ENCODE measurements around the gene ZNF112. TPM values are rescaled to one million over a fixed set of nuclear protein-coding genes. Genes with fewer than 3 reads are reported as not detected.
"Not testable (repeated sequence)": the region's sequence is repeated elsewhere in the genome, so short reads cannot be mapped to it uniquely, and the experiment has no call there.

ZNF112 gene
- total RNA-seq, 1 experiment from 2014 or later: 5.4 TPM

DNA sequence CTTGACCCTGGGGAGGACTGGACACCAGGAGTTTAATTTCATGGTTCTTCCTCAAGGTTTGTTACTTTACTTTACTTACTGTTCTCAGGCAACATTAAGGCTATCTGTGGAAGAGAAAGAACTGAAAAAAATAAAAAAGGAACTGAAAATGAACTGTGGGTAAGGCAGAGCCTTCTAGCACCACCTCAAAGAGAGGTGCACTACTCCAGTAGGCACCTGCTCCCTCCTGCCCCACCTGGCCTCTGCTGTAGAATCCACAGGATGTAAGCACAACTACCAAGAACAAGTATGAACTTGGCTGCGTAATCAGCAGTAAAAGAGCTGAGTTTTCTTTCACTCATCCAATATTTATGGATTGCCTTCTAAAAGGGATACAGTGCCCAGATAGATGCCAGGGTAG is 12.2 kb downstream of the ZNF112 start:
- no peak for DNase-seq (ENCODE audit: unreplicated experiment)
- peaks cover 36% of the 10 kb centered on the region for H3K36me3 Mint-ChIP-seq (ENCODE audit: insufficient read depth, unreplicated experiment)
- no TSS peak for BruUV-seq (replicated peaks)
- TF ChIP-seq, protein P1, sequence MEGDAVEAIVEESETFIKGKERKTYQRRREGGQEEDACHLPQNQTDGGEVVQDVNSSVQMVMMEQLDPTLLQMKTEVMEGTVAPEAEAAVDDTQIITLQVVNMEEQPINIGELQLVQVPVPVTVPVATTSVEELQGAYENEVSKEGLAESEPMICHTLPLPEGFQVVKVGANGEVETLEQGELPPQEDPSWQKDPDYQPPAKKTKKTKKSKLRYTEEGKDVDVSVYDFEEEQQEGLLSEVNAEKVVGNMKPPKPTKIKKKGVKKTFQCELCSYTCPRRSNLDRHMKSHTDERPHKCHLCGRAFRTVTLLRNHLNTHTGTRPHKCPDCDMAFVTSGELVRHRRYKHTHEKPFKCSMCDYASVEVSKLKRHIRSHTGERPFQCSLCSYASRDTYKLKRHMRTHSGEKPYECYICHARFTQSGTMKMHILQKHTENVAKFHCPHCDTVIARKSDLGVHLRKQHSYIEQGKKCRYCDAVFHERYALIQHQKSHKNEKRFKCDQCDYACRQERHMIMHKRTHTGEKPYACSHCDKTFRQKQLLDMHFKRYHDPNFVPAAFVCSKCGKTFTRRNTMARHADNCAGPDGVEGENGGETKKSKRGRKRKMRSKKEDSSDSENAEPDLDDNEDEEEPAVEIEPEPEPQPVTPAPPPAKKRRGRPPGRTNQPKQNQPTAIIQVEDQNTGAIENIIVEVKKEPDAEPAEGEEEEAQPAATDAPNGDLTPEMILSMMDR (IDR thresholded peaks at IDR 0.05; ENCODE audit: unreplicated experiment): no peak
- intact Hi-C loops (cut with micrococcal nuclease): no loop called here
- ChIA-PET POLR2A (no interaction called here), CTCF (interaction anchor here (0.5 kb wide), 1 partner anchor 34 kb away, joined by 3 read pairs; no protein-coding TSS in a partner anchor)
- peaks cover 21% of the 10 kb centered on the region for H3K9me3 Mint-ChIP-seq (ENCODE audit: unreplicated experiment)
- no peak overlapping the region for H3K27ac Mint-ChIP-seq (ENCODE audit: low read depth, unreplicated experiment)
- H3K4me3 Mint-ChIP-seq (ENCODE audit: unreplicated experiment): no peak overlapping the region
- no peaks in the 10 kb centered on the region for H3K27me3 Mint-ChIP-seq (ENCODE audit: insufficient read depth, unreplicated experiment)
- no peaks in the 10 kb centered on the region for H3K4me1 Mint-ChIP-seq (ENCODE audit: insufficient read depth, unreplicated experiment)

GRCh38 chr19:44341794-44342193 is 14.7 kb downstream of the ZNF112 start:
- ChIA-PET POLR2A (interaction anchor here (0.6 kb wide), 1 partner anchor 61 kb away, joined by 3 read pairs; no protein-coding TSS in a partner anchor), CTCF (interaction anchor here (0.7 kb wide), 2 partner anchors 23 to 1880 kb away, joined by 3 read pairs; no protein-coding TSS in a partner anchor)
- H3K4me1 Mint-ChIP-seq (ENCODE audit: insufficient read depth, unreplicated experiment): no peaks in the 10 kb centered on the region
- H3K9me3 Mint-ChIP-seq (ENCODE audit: unreplicated experiment): peaks cover 30% of the 10 kb centered on the region
- BruUV-seq (replicated peaks): no TSS peak
- intact Hi-C loops (cut with micrococcal nuclease): no loop called here
- peaks cover 47% of the 10 kb centered on the region for H3K36me3 Mint-ChIP-seq (ENCODE audit: insufficient read depth, unreplicated experiment)
- no peak for DNase-seq (ENCODE audit: unreplicated experiment)
- no peak overlapping the region for H3K4me3 Mint-ChIP-seq (ENCODE audit: unreplicated experiment)
- TF ChIP-seq, protein P1 (IDR thresholded peaks at IDR 0.05; ENCODE audit: unreplicated experiment): no peak
- no peaks in the 10 kb centered on the region for H3K27me3 Mint-ChIP-seq (ENCODE audit: insufficient read depth, unreplicated experiment)
- H3K27ac Mint-ChIP-seq (ENCODE audit: low read depth, unreplicated experiment): no peak overlapping the region

GRCh38 chr19:44334639-44335038 is 21.8 kb downstream of the ZNF112 start:
- BruUV-seq (replicated peaks); H3K4me3 Mint-ChIP-seq (ENCODE audit: unreplicated experiment); DNase-seq (ENCODE audit: unreplicated experiment); intact Hi-C loops (cut with micrococcal nuclease); H3K27ac Mint-ChIP-seq (ENCODE audit: low read depth, unreplicated experiment); H3K27me3 Mint-ChIP-seq (ENCODE audit: insufficient read depth, unreplicated experiment); H3K4me1 Mint-ChIP-seq (ENCODE audit: insufficient read depth, unreplicated experiment): not testable (repeated sequence)
- ChIA-PET POLR2A (interaction anchor here (1.0 kb wide), 1 partner anchor 22 kb away, joined by 3 read pairs; the partner anchor contains the start of gene ZNF112), CTCF (interaction anchor here (0.6 kb wide), 1 partner anchor 1633 kb away, joined by 5 read pairs; no protein-coding TSS in a partner anchor)
- peaks cover 36% of the 10 kb centered on the region for H3K9me3 Mint-ChIP-seq (ENCODE audit: unreplicated experiment)
- peaks cover 82% of the 10 kb centered on the region for H3K36me3 Mint-ChIP-seq (ENCODE audit: insufficient read depth, unreplicated experiment)

GRCh38 chr19:44332145-44332544 is 24.3 kb downstream of the ZNF112 start:
- intact Hi-C loops (cut with micrococcal nuclease): no loop called here
- H3K9me3 Mint-ChIP-seq (ENCODE audit: unreplicated experiment): peaks cover 41% of the 10 kb centered on the region
- no TSS peak for BruUV-seq (replicated peaks)
- H3K36me3 Mint-ChIP-seq (ENCODE audit: insufficient read depth, unreplicated experiment): peaks cover 85% of the 10 kb centered on the region
- H3K4me3 Mint-ChIP-seq (ENCODE audit: unreplicated experiment): no peak overlapping the region
- no peak overlapping the region for H3K27ac Mint-ChIP-seq (ENCODE audit: low read depth, unreplicated experiment)
- H3K27me3 Mint-ChIP-seq (ENCODE audit: insufficient read depth, unreplicated experiment): no peaks in the 10 kb centered on the region
- TF ChIP-seq, protein P1 (IDR thresholded peaks at IDR 0.05; ENCODE audit: unreplicated experiment): no peak
- H3K4me1 Mint-ChIP-seq (ENCODE audit: insufficient read depth, unreplicated experiment): no peaks in the 10 kb centered on the region
- ChIA-PET POLR2A (interaction anchor here (0.7 kb wide), 1 partner anchor 259 kb away, joined by 4 read pairs; no protein-coding TSS in a partner anchor), CTCF (interaction anchor here (0.7 kb wide), 1 partner anchor 52 kb away, joined by 3 read pairs; no protein-coding TSS in a partner anchor)
- no peak for DNase-seq (ENCODE audit: unreplicated experiment)
